VCaP (cell line): ENCODE results near the gene CHL1.

Experiments
- H3K27ac ChIP-seq: fragments of 450-650 bp; 2 replicates; pipeline ENCODE4 v1.5.1; 2017
- CTCF ChIP-seq: fragments of 450-650 bp; conservative IDR thresholded peaks from 2 replicates; pipeline ENCODE4 v1.5.1; 2017; ENCODE audit warnings: mild to moderate bottlenecking, moderate library complexity

Gene CHL1

DNA sequence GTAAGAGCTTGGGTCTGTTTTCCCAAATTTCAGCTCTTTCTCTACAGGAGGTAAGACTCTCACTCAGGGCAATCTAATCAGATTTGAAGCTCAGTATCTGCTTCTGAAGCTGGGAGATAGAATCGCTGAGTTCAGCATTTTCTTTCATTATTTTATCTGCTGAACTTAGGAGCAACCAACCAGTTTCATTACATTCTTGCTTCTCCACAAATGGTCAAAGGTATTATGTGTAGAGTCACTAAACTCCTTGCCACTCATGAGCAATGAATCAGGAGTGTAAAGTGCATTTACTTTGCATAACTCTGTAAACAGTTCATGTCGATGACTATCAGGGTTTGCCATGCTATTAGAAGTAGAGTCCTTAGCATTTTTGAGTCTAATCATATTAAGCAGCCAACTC, 249.4 kb downstream of the CHL1 start:
- H3K27ac ChIP-seq, result no peak overlapping the region
- no peak for TF ChIP-seq CTCF

DNA sequence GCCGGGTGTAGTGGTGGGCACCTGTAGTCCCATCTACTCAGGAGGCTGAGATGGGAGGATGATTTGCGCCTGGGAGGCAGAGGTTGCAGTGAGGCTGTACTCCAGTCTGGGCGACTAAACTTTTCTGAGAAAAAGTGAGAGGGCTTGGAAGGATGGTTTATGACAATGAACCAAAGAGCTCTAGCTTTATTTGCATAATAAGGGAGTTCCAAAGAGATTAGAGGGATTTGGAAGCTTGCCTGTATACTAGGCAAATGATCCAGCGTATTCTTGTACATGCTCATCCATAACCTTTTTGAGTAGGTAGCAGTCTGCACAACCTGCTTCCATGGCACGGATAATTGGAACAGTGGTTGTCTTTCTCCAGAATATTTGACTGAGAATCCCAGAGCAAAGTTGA, 251.1 kb downstream of the CHL1 start:
- TF ChIP-seq CTCF, result no peak
- H3K27ac ChIP-seq, result no peak overlapping the region

DNA sequence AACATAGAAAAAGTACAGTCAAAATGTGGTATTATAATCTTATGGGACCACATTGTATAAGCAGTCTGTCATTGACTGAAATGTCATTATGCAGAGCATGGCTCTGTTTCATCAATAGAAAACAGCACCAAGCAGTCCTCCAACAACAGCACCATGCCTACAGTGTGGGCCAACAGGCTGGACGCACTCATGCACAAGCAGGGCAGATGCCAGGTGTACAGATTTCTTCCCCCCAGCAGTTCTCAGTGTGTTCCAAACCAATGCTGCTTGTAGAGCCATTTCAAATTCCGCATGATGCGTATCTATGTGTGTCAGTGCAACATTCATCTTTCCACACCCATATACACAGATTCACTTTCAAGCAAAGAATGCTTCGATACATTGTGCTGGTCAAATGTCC, 253.1 kb downstream of the CHL1 start:
- no peak for TF ChIP-seq CTCF
- H3K27ac ChIP-seq, result no peak overlapping the region

- TF ChIP-seq CTCF, result no peak
- no peak overlapping the region for H3K27ac ChIP-seq
These were observed 255.7 kb downstream of the CHL1 start for GRCh38 chr3:452221-452620.

DNA sequence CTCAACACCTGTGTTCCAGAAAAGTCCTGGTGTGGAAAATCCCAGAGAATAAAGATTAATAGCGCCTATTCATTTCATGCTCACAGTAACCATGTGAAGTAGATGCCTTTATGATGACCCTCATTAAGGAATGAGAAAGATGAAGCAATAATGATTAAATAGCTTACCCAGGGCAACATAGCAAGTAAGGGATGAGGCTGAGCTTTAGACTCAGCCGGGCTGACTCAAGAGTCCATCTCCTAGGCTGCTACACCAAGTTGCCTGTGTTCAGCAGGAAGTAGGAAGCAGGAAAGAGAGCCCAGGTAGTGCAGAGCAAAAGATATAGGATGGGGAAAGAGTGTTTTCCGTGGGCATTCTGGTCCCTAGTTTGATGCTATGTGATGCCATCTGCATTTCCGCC, 256.5 kb downstream of the CHL1 start:
- no peak for TF ChIP-seq CTCF
- no peak overlapping the region for H3K27ac ChIP-seq

DNA sequence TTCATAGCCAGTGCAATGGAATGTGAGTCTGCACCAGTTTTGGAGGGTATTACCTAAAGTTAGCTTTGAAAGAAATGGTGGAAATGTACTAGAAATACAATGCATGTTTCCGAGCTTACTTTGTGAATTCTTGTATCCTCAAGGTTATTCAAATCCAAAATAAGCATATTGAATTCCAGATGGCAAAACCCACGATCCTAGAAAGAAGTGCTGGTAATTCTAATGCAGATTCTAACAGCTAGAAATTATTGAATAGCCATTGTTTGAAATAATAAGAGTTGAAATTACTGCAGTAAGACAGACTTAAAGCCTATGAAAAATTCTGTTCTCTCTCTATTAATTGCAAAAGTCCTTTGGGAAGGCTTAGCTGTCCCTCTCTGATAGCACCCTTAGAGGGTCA, 258.4 kb downstream of the CHL1 start:
- H3K27ac ChIP-seq, result no peak overlapping the region
- TF ChIP-seq CTCF, result no peak

DNA sequence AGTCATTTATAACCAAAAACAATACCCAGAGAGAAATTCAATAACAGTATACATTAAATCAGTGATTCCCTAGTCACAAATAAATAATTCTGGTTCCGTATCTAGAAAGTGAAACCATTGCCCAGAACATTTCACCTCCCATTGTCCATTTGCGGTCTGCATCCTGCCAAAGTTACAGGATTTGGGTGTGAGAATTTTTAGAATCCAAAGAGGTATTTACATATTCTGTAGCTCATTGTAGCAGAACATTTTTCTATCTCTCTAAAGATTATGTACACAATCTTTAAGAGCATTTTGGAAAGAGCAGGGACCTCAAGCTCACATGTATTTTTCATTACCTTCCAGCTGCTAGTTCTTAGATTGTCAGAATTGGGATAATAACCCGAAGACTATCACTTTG, 261.6 kb downstream of the CHL1 start:
- no peak overlapping the region for H3K27ac ChIP-seq
- TF ChIP-seq CTCF, result no peak
